Superior temporal gyrus (tissue), 1 donor: ENCODE results near the gene MAML2.

Source experiments
- DNase-seq: peaks from one replicate; pipeline ENCODE4 v3.0.0-alpha.2; 2016; ENCODE audit errors: extremely low spot score

MAML2 gene

DNA sequence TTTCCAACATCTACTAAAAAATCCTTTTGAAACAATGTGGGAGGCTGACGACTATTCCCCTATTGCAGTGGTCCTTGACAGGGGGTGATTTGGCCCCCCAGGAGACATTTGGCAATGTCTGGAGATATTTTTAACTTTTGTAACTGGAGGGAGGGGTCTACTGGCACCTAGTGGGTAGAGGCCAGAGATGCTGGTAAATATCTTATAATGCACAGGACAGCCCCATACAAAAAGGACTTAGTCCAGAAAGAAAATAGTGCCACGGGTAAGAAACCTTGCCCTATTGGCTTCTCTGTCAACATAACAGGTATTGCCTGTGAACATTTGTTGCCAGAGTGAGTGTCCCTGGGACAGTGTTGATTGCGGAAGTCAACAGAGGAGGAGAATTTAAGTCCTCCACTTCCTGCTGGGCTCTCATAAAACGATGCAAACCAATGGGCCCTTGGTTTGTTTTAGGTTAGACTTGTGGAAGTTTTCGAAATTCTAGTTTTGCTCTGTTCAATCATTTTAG, 101.6 kb downstream of the MAML2 start:
- DNase-seq: no peak

DNA sequence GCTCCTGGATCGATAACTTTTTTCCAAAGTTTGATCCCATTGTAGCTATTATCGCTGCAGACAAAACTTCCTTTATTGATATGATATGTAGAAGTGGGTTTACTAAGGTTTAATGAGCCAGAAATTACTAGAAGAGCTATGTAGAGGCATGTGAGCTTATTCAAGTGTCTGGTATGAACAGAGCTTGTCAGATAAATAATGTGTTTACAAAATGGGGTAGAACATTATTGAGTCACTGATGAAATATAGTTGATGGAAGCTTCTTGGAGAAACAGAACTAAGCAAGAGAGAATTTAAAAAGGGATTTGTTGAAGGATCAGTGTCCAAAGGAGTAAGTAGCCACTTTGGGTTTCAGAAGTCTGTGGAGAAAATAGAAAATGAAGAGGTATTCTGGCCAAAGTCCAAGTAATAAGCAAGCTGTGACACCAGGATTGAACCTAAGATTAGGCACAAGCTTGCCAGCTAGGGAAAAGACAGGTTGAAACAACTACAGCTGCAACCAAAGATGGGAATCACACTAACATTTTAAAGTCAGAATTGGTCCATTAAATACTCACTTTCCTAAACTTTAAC, 104.3 kb downstream of the MAML2 start:
- no peak for DNase-seq

DNA sequence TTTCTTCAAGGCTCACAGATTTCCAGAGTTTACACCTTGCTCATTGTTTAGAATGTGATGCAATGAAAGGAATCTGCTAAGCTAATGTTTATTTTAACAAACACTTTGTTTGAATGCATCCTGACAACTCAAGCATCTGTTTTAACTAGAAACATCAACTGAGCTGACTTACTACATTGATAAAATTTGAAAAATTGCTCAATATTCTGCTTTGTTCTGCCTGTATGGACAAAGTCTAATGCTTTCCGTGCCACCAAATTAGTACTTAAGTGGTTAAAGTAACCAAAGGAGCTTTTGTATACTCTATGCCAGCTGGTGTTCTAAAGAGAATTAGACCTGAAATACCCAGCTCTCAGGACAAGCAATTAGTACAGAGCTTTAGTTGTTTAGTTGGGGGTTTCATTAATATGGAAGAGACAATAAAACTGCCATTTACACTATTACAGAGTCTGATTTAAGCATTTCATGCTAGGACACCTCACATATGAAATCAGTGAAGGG, 105.2 kb downstream of the MAML2 start:
- no peak for DNase-seq

DNA sequence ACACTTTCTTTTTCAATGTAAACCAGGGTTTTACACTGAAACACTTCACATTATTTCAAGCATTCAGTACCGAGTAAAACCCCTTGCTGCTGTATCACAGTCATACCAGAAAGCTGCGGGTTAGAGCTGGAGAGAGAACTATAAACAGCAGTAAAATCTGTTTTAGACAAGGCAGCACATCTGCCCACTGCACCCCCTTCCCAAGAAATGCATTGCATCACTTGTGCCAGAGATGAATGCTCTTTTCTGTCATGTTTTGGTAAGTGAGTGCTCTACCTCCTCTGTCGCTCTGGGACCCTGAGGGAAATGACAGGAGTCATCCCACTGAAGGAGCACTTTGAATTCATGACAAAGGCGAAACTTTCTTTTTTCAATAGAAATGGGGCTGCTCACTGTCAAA, 107.2 kb downstream of the MAML2 start:
- no peak for DNase-seq

DNA sequence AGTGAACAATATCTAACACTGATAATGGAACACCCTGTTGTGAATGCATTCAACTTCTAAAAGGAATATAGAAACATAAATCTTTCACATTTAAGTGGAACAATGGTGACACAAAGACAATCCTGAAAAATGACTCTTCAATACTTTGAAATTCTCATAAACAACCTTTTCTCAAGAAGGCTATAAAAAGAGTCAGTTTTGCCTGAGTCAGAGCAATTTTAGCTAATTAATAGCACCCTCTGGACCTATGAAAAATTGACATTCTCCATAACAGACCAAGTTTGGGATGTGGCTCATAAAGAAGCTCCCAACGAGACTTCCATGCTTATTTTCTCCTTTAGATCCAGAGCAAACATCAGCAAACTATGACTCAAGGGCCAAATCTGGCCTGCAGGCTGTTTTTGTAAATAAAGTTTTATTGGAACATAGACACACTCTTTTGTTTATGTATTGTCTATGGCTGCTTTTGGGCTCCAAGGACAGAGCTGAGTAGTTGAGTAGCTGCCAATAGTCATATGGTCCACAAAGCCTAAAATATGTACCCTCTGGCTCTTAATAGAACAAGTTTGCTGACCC, 108.0 kb downstream of the MAML2 start:
- DNase-seq: no peak

DNA sequence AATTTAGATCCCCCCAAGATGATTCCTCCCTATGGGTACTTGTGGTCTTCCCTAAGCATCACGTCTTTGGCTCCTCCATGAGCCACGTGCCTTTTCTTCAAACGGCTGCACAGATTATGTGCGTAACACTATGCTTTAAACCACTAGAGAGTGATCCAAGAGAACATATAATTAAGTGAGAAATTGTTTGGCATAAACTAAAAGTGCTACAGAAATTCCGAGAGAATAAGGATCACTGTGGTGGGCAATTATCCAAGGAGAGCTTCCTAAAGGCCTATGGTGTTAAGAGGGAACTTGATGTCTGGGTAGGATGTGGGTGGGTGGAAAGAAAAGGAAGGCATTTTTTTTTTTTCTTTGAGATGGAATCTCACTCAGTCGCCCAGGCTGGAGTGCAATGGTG, 110.9 kb downstream of the MAML2 start:
- no peak for DNase-seq

DNA sequence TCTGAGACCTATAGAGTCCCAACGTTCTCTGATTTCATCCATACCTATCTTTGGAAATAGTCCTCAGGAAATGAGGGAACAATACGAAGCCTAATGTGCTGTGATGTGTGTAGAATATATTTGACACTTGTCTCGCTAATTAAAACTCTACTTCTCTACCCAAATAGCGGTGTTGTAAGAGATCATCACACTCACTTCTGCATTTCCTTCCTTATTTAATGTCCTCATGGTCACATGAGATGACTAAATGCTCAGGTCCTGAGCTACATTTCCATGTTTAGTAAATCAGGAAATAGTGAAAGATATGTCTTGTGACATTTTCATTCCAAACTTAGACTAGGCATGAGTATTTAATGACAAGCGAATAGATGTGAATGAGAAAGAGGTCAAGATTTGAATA, 112.3 kb downstream of the MAML2 start:
- DNase-seq: no peak

DNA sequence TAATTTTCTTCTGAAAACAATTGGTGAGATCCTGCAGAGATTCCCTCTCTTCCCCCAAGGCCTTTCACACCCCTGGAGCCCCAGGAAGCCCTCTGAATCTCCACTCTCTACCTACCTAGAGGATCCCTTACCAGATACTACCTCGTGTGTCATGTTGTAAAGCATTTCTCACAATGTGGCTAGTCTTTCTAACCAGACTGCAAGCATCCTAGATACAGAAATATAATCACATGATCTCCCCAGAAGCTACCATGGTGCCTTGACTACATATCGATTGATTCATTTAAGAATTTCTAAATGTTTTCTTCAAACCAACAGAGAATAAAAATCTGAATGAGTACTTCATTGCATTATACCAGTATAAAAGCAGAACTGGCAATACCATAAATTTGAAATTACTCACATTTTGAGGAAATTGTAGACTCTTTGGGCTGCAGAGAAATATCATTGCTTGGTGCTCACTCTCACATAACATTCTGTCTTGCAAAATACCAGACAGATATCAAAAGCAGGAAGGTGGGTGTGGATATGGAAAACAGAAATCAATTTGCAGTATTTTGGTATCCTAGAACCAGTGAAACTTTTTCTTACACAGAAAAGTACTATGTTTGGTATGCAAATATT, 113.5 kb downstream of the MAML2 start:
- DNase-seq: no peak

DNA sequence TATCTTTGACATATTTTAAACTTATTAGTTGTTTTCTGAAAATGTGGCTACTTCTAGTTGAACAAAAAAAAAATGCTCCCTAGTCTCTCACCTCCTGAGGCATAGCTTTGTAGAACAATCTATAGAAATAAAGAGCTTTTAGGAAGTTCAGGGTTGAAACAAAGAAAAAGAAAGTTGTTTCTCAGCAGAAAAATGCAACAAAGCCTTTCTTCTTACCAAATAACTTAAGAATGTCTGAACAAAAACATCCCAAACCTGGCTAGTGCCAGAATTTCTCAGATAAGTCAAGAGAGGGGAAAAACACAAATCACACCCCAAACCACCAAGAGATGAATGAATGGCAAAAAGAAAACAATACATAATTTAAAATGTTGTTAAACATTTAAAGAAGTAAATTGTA, 114.1 kb downstream of the MAML2 start:
- no peak for DNase-seq

DNA sequence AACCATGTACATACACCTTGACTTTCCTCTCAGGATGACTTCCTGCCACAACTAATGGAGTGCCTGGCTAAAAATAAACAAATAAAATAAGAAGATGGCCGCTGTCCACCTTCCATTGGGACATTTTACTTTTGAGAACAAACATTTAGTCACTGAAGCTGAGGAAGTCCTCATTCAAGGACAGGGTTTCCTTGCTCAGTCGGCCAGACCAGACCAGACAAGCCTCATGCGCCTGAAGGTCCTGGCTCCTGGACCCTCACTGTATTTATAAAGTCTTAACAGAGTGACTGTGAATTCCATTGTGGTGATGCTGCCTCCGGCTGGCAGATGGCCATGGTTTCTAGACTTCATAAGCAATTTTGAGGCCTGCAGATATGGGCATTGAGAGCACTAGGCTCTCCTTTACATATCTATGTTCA, 114.5 kb downstream of the MAML2 start:
- DNase-seq: no peak

DNA sequence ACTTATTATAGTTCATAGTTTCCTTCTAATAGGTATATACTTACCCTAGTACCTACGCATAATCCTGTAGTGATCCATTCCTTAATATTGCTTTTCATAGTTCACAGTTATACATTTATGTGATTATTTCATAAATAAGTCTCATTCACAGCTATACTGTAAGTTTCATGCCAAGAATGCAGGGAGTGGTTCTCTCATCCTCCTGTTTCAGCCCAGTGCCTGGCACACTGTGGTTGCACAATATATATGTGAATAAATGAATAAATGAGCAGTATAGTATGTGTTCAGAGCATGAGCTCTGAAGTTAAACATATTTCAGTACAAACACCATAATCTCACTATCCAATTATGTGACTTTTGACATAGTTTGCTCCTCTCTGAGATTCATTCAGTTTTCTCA, 115.8 kb downstream of the MAML2 start:
- DNase-seq: no peak

DNA sequence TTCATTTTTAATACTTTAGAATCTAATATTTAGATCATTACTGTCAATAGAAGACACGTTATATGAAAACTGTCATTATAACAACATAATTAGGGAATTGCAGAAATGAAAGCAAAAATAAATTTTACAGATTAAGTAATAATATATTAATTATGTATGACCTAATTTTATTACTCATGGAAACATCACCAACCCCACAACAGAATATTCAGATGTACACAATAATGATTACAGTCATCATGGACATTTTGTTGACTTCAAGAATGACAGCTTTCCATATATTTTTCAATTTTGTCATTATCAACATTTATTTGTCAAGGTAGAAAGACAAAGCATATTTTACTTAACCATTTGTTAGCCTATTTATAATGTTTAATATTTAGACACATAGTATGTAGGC, 119.9 kb downstream of the MAML2 start:
- no peak for DNase-seq

DNA sequence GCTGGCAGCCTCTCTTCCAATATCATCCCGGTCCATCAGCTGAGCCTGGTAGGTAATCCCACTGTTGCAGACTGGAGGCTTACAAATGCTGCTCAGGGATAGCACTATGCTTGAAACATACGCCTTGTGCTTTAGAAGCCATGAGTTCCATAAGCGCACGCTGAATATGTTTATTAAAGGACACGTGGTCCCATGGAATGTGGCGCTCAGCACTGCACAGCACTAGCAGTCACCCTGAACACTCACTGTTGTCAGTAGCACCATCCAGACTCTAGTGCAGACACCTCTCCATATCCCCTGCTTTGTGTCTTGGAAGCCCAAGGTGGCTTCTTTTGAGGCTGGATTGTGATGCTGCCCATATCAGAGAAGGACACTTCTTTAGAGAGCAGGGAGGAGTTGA, 120.9 kb downstream of the MAML2 start:
- no peak for DNase-seq

DNA sequence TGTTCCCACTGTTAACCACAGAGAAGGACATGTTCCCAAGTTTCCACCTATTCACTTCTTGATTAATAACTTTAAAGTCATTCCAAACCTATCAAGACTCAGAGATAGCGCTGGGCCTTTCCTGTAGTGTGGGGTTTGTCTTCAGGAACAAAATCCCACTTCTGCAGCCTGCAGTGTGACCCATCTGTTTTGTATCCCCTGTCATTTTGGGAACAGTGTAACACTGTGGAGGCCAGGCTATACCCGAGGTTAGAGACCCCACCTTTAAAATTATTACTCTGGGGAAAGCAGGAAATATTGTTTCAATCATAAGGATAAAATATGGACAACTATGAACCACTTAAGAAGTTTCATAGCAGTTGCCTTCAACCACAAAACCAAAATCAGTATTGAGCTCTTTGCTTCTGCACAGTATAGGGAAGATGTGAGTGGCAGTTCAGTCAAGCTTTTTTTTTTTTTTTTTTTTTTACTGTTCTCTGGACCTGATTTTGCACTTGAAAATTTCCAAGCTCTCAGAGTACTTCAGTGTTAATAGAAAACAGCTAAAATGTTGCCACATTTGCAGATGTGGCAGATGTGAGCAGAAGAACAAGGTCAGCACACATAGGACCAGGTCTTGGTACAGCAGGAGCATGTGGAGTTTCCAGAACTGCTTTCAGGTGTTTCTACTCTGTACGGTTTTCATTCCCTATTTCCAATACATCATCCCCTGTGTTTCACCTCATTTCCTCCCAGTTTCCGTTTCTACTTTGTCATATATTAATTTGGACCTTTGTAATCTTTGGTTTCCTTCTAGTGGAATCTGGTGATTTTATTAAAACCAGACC, 121.5 kb downstream of the MAML2 start:
- no peak for DNase-seq

DNA sequence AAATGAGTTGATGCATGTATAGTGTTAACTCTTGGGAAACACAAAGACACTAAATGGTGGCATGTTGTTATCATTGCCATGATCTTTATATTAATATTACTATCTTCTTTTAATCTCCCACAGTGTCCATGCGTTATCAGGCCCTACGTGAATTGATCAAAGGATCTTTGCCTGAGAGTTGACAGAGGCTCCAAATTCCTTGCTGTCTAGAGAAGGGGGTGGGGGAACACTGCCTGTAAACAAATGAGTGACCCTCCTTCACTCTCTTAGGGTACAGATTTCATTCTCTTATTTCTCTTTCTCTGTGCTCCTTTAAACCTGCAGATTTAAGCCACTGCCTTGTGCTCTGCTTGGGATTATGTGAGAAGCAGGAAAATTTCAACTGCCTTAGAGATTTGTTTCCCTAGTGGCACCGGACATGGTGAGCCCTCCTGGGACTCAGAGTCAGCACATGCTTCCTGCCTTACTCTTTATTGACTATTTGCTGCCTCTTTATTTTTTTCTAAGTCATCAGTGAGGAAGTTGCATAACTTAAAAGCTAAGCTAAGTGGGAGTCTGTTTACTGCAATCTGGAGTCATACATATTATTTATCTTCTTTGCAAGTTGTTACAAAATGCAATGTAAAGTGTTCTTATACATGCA, 122.9 kb downstream of the MAML2 start:
- DNase-seq: no peak

DNA sequence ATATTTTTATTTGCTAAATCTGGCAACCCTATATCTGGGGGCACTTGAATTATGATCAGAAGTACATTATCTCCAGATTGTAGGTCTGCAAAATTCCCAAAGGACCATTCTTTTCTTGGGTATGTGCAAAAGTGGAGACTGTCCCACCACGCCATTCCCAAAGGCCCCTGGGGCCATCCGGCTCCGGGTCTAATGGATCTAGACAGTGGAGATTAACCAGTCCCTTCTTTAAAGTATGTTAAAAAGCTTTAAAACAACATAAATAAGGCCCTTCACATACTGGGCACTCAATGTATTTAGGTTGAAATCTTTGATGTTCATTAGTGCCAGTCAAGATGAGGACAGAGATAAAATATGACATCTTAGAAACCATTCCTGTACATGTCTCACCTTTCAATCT, 124.1 kb downstream of the MAML2 start:
- no peak for DNase-seq

DNA sequence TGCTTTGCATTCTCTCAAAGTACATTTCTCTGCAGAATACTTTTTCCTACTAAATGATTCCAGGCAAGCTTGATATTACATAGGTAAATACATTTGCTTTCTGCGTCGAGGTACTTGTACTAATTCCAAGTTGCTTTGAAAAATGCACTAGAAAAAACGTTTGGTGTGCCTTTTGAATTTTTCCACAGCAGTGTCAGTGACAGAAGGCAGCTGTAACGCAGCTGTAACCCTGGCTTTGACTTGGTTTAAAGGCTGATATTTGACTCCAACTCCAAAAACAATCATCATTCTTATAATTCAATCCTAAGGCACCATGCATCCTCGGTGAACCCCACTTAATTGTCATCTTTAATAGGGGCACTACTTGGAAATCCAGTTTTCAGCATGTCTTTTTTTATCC, 125.0 kb downstream of the MAML2 start:
- DNase-seq: no peak

DNA sequence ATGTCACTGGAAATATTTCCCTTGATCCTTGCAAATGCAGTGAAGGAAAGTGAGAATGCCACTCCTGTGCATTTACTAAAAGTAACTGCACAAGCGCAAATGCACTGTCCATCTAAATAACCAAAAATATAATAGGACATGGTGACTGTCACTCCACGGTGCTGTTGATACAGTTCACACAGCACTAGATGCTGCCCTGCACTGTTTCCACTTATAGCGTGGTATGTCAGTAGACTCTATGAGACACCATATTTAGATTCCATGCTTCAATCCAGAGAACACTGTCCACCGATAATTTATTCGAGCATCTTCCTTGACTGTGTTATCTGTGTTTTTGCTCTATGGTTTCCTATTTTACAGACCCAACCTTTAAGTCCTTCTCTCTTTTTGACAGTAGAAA, 125.8 kb downstream of the MAML2 start:
- DNase-seq: no peak

DNA sequence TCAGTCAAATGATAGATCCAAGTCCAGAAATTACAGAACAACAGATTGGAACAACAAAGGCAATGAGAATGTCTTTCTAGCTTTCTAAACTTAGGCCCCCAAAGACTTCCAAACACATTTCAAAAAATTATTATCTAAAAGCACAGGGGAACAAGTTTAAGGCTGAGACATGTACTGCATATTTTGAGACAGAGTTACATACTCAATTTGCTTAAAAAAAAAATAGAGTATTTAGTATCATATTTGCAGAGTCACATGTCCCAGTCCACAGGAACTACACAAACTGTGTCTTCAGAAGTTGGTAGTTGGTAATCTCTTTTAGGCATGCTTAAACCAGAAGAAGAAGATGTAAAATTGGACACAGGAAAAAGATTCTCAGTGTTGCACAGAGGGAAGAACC, 127.2 kb downstream of the MAML2 start:
- no peak for DNase-seq

DNA sequence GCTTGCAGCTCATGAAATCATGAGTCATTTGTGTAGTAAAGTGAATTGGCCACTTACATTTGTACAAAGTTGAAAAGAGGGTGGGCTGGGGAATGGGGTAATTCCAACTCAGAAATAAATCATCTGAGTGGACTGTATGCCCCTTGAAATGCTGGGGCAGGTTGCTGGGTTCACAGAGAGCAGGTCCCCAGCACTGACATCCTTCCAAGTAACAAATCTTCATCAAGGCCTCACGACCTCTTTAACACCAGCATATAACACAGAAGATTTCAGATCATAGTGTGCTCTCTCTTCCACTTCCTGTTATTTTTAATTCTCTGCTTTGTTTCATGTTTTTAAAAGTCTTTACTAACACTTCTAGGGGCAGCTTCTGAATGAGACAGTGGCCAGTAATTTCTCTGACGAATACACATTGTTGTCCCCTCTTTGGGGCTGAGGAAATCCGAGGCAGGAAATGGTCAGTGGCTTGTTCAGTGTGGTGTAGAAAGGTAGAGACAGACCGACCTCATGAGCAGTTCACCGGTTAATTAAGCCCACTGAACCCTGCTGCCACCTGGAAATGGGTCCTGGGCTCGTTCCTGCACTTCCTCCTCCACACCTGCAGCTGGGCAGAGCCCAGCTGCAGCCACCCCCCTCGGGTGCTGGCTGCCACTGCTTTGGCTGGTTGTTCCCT, 127.7 kb downstream of the MAML2 start:
- no peak for DNase-seq

DNA sequence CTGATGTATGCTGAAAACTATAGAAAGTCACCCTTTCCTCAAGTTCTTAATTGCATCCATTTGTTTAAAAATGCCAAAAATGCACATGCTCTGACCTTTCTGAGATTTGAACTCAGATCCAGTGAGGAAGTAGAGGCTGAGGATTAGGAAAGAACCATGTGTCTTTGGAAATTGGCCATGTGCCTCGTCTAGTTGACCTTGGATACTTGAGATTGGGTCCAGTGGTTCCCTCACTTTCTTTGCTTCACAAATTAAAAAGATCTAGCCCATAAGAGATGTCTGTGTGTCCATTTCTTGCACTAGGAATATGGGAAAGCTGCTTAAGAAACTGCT, 128.3 kb downstream of the MAML2 start:
- no peak for DNase-seq

DNA sequence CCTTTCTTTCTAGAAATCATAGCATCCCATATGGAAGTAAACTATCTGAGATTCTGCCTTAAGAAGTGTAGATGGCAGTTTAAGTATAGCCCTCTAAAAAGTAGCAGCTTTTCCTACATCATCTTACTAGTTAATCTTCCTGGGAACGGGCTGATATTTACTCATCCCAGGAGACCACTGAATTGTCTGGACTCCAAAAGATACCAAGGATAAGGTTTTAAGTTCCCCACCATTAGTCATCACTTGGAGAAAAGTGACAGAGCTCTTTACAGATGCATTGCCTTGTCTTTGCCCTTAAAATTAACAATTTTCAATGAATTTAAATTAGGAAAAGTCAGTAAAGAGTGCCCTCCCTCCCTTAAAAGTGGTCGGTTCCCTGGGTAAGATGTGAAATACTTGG, 129.5 kb downstream of the MAML2 start:
- no peak for DNase-seq
